ENCODE results near the gene PHLPP2.

DNA sequence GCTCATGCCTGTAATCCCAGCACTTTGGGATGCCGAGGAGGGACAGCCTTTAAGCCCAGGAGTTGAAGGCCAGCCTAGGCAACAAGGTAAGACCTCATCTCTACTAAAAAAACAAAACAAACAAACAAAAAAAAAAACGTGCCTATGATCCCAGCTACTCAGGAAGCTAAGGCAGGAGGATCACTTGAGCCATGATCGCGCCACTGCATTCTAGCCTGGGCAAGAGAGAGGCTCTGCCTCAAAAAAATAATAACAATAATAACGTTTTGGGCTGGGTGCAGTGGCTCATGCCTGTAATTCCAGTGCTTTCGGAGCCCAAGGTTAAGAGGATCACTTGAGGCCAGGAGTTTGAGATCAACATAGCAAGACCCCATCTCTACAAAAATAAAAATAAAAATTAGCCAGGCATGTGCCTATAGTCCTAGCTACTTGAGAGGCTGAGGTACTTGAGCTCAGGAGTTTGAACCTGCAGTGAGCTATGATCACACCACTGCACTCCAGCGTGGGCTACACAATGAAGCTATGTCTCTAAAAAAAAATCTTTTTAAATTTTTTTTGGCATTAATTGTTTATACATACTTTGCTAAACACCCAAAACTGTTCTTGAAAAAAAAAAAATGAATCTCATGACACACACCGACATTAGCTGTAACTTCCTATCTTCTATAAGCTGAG is 3.3 kb downstream of the PHLPP2 start:
- TF ChIP-seq, protein P1, sequence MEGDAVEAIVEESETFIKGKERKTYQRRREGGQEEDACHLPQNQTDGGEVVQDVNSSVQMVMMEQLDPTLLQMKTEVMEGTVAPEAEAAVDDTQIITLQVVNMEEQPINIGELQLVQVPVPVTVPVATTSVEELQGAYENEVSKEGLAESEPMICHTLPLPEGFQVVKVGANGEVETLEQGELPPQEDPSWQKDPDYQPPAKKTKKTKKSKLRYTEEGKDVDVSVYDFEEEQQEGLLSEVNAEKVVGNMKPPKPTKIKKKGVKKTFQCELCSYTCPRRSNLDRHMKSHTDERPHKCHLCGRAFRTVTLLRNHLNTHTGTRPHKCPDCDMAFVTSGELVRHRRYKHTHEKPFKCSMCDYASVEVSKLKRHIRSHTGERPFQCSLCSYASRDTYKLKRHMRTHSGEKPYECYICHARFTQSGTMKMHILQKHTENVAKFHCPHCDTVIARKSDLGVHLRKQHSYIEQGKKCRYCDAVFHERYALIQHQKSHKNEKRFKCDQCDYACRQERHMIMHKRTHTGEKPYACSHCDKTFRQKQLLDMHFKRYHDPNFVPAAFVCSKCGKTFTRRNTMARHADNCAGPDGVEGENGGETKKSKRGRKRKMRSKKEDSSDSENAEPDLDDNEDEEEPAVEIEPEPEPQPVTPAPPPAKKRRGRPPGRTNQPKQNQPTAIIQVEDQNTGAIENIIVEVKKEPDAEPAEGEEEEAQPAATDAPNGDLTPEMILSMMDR (IDR thresholded peaks at IDR 0.05; ENCODE audit: low read length): no peak
- TF ChIP-seq EZH2 (IDR thresholded peaks at IDR 0.05; ENCODE audit: borderline replicate concordance, low read length): no peak

Data from OCI-LY1 (cell line).